ENCODE measurements around the gene LPIN3. TPM values are rescaled to one million over a fixed set of nuclear protein-coding genes. Genes with fewer than 3 reads are reported as not detected.
A peak's percentile ranks its signal among the peaks of the same experiment; 100 is the strongest.
"Not testable (repeated sequence)": the region's sequence is repeated elsewhere in the genome, so short reads cannot be mapped to it uniquely, and the experiment has no call there.

LPIN3 gene
- total RNA-seq, 2 experiments from 2014 or later, result 0.65 to 0.68 TPM

DNA sequence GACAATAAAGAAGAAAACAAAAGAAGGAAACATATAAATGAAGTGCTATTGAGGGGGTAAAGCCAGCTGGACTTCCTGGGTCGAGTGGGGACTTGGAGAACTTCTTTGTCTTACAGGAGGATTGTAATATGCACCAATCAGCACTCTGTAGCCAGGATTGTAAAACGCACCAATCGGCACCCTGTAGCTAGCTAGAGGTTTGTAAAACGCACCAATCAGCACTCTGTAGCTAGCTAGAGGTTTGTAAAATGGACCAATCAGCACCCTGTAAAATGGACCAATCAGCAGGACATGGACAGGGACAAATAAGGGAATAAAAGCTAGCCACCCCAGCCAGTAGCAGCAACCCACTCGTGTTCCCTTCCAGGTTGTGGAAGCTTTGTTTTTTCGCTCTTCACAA, 28.6 kb upstream of the LPIN3 start:
- POLR2A ChIA-PET, result interaction anchor here (1.0 kb wide), 1 partner anchor 17 kb away, joined by 3 read pairs; no protein-coding TSS in a partner anchor
- H3K4me1 Mint-ChIP-seq, result peaks cover 19% of the 10 kb centered on the region
- DNase-seq; H3K36me3 Mint-ChIP-seq (ENCODE audit: low read depth); H3K27me3 Mint-ChIP-seq; H3K27ac Mint-ChIP-seq; H3K4me3 Mint-ChIP-seq; H3K9me3 Mint-ChIP-seq: not testable (repeated sequence)
- CTCF ChIA-PET, result interaction anchor here (1.2 to 1.7 kb wide), 3 partner anchors 10 to 322 kb away, joined by 3 to 4 read pairs (median 3); no protein-coding TSS in a partner anchor

- ChIA-PET CTCF (interaction anchor here (0.6 kb wide), 1 partner anchor 681 kb away, joined by 4 read pairs; no protein-coding TSS in a partner anchor), POLR2A (no interaction called here)
- no peaks in the 10 kb centered on the region for H3K9me3 Mint-ChIP-seq
- DNase-seq, result no peak
- no peak overlapping the region for H3K4me3 Mint-ChIP-seq
- H3K27me3 Mint-ChIP-seq, result peaks cover 2% of the 10 kb centered on the region
- H3K36me3 Mint-ChIP-seq (ENCODE audit: low read depth), result no peaks in the 10 kb centered on the region
- peaks cover 28% of the 10 kb centered on the region for H3K4me1 Mint-ChIP-seq
- no peak overlapping the region for H3K27ac Mint-ChIP-seq
These were observed 26.2 kb upstream of the LPIN3 start for GRCh38 chr20:41314386-41314785.

DNA sequence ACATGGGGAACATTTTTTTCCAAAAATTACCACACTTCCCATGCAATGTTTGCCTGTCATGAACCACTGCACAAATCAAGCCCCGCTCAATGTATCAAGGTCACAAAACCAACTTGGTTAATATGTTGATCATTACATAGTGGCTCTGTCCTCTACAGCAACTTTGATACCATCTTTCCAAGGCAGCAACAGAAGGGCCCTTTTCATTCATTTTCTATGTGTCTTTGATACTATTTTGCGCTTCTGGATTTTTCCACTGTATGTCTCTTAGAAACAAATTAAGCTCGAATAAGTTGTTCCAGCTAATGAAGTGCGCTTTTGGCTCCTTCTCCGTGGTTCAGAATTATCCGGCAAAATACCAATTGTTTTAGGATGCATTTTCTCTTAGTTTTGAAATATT, 24.6 kb upstream of the LPIN3 start:
- H3K9me3 Mint-ChIP-seq, result no peaks in the 10 kb centered on the region
- DNase-seq, result no peak
- peak overlapping the region; percentile 78 for H3K4me3 Mint-ChIP-seq
- ChIA-PET CTCF (no interaction called here), POLR2A (interaction anchor here (1.8 kb wide), 1 partner anchor 14 kb away, joined by 4 read pairs; no protein-coding TSS in a partner anchor)
- peaks cover 28% of the 10 kb centered on the region for H3K4me1 Mint-ChIP-seq
- H3K27me3 Mint-ChIP-seq, result peaks cover 4% of the 10 kb centered on the region
- H3K36me3 Mint-ChIP-seq (ENCODE audit: low read depth), result no peaks in the 10 kb centered on the region
- H3K27ac Mint-ChIP-seq, result no peak overlapping the region

DNA sequence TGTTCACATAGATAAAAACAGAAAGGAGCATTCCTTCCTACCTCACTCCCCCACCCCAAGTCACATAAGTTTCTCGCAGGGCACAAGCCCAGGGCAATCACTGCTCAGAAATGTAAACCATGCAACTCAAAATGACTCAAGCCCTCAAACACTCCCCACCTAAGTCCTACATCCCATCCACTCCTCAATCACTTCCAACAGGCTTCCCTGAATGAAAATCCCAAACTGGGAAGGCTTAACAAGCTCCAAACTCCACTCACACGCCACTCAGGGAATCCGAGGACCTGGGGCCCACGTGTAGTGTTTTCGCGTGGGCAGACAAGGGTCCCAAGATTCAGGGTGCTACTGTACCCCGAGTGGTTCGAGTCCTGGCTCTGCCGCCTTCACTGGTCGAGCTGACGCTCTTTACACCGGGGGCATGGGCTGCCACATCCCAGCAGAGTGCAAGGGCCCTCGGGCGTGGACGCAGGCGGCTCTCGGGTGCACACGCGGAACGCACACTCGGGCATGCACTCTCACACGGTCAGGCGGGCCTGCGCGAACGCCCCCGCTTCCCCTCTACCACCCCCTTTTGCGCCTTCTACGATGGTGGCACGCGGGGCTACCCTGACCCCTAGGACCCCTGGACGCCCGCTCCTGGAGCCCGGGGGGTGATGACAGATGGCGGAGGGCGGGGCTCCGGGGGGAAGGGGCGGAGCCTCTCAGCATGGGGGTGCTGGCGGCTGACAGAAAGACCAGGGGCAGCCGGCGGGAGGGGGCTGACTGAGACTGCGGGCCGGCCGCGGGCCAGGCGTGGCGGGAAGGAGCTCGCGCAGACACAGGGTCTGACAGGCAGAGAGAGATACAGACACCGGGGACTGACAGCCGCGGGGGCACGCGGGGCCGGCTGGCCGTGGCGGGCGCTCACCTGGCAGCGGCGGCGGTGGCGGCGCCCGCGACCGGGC, 23.7 kb upstream of the LPIN3 start:
- peak overlapping the region; percentile 67 for H3K27ac Mint-ChIP-seq
- H3K4me1 Mint-ChIP-seq, result peaks cover 28% of the 10 kb centered on the region
- peak overlapping the region; percentile 78 for H3K4me3 Mint-ChIP-seq
- CTCF ChIA-PET, result no interaction called here
- H3K27me3 Mint-ChIP-seq, result peaks cover 4% of the 10 kb centered on the region
- POLR2A ChIA-PET, result interaction anchor here (1.8 kb wide), 1 partner anchor 13 kb away, joined by 4 read pairs; no protein-coding TSS in a partner anchor
- H3K36me3 Mint-ChIP-seq (ENCODE audit: low read depth), result no peaks in the 10 kb centered on the region
- no peaks in the 10 kb centered on the region for H3K9me3 Mint-ChIP-seq
- DNase-seq, result peak; percentile 79

GRCh38 chr20:41317546-41318270, 22.9 kb upstream of the LPIN3 start, which contains the start of gene ZHX3:
ZHX3 (minus strand) TSS chr20:41317731; CDS start chr20:41204916, 112,815 bp downstream.
- Mint-ChIP-seq H3K4me1 (peaks cover 28% of the 10 kb centered on the region), H3K27me3 (peaks cover 4% of the 10 kb centered on the region), H3K9me3 (no peaks in the 10 kb centered on the region), H3K27ac (peak within 1 kb of the TSS; percentile 67), H3K4me3 (peak within 1 kb of the TSS; percentile 78), H3K36me3 (ENCODE audit: low read depth) (no peaks in the 10 kb centered on the region)
- peak; percentile 96 for DNase-seq
- CTCF ChIA-PET, result no interaction called here
- POLR2A ChIA-PET, result interaction anchor here (1.8 kb wide), 1 partner anchor 12 kb away, joined by 4 read pairs; no protein-coding TSS in a partner anchor

- Mint-ChIP-seq H3K9me3 (no peaks in the 10 kb centered on the region), H3K4me1 (peaks cover 28% of the 10 kb centered on the region), H3K36me3 (ENCODE audit: low read depth) (no peaks in the 10 kb centered on the region), H3K27me3 (peaks cover 4% of the 10 kb centered on the region), H3K27ac (no peak overlapping the region), H3K4me3 (peak overlapping the region; percentile 59)
- CTCF ChIA-PET, result no interaction called here
- POLR2A ChIA-PET, result no interaction called here
- DNase-seq, result no peak
These were observed 22.4 kb upstream of the LPIN3 start for GRCh38 chr20:41318271-41318649.

GRCh38 chr20:41320441-41320840, 20.2 kb upstream of the LPIN3 start:
- Mint-ChIP-seq H3K27me3 (peaks cover 4% of the 10 kb centered on the region), H3K27ac (no peak overlapping the region), H3K4me1 (peaks cover 23% of the 10 kb centered on the region), H3K36me3 (ENCODE audit: low read depth) (no peaks in the 10 kb centered on the region), H3K9me3 (no peaks in the 10 kb centered on the region), H3K4me3 (no peak overlapping the region)
- ChIA-PET CTCF (no interaction called here), POLR2A (no interaction called here)
- DNase-seq, result no peak

GRCh38 chr20:41320976-41321375, 19.6 kb upstream of the LPIN3 start:
- H3K36me3 Mint-ChIP-seq (ENCODE audit: low read depth), result no peaks in the 10 kb centered on the region
- H3K27ac Mint-ChIP-seq, result no peak overlapping the region
- H3K4me1 Mint-ChIP-seq, result peaks cover 21% of the 10 kb centered on the region
- POLR2A ChIA-PET, result no interaction called here
- CTCF ChIA-PET, result no interaction called here
- no peaks in the 10 kb centered on the region for H3K9me3 Mint-ChIP-seq
- peaks cover 4% of the 10 kb centered on the region for H3K27me3 Mint-ChIP-seq
- H3K4me3 Mint-ChIP-seq, result no peak overlapping the region
- no peak for DNase-seq

DNA sequence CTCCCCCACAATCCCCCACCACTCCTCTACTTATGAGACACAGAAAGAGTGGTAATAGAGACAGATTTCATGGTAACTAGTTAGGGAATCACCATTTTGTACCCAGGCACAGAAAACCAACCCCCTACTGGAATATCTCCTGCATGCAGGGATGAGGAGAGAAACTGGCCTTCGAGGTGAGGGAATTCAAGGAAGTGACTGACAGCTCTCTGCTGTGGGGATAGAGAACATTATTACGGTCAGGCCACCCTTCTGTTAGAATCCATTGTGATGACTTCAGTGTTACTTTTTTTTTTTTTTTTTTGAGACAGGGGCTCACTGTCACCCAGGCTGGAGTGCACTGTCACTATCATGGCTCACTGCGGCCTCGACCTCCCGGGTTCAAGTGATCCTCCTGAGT, 13.4 kb upstream of the LPIN3 start:
- ChIA-PET CTCF (interaction anchor here (0.8 to 2.5 kb wide), 2 partner anchors 155 to 336 kb away, joined by 3 to 8 read pairs; no protein-coding TSS in a partner anchor), POLR2A (no interaction called here)
- H3K27ac Mint-ChIP-seq, result no peak overlapping the region
- H3K9me3 Mint-ChIP-seq, result no peaks in the 10 kb centered on the region
- no peaks in the 10 kb centered on the region for H3K36me3 Mint-ChIP-seq (ENCODE audit: low read depth)
- H3K27me3 Mint-ChIP-seq, result no peaks in the 10 kb centered on the region
- peaks cover 14% of the 10 kb centered on the region for H3K4me1 Mint-ChIP-seq
- no peak overlapping the region for H3K4me3 Mint-ChIP-seq
- DNase-seq, result no peak

GRCh38 chr20:41329435-41330342, 10.9 kb upstream of the LPIN3 start:
- DNase-seq, result peak; percentile 72
- Mint-ChIP-seq H3K27ac (peak overlapping the region; percentile 57), H3K27me3 (peaks cover 2% of the 10 kb centered on the region), H3K9me3 (no peaks in the 10 kb centered on the region), H3K4me1 (peaks cover 14% of the 10 kb centered on the region), H3K4me3 (no peak overlapping the region), H3K36me3 (ENCODE audit: low read depth) (no peaks in the 10 kb centered on the region)
- ChIA-PET POLR2A (interaction anchor here (0.8 to 1.5 kb wide), 3 partner anchors 13 to 289 kb away, joined by 3 to 4 read pairs (median 3); partner anchors contain the start of genes CHD6 and ZHX3), CTCF (interaction anchor here (0.6 to 2.5 kb wide), 6 partner anchors 8 to 339 kb away, joined by 3 to 9 read pairs (median 6); partner anchors contain the start of gene LPIN3)

GRCh38 chr20:41330343-41330720, 10.3 kb upstream of the LPIN3 start:
- DNase-seq, result no peak
- H3K9me3 Mint-ChIP-seq, result no peaks in the 10 kb centered on the region
- H3K4me3 Mint-ChIP-seq, result no peak overlapping the region
- POLR2A ChIA-PET, result interaction anchor here (1.5 kb wide), 1 partner anchor 13 kb away, joined by 4 read pairs; the partner anchor contains the start of gene ZHX3
- CTCF ChIA-PET, result interaction anchor here (0.7 to 1.4 kb wide), 3 partner anchors 9 to 195 kb away, joined by 3 to 9 read pairs (median 8); no protein-coding TSS in a partner anchor
- no peaks in the 10 kb centered on the region for H3K36me3 Mint-ChIP-seq (ENCODE audit: low read depth)
- peaks cover 14% of the 10 kb centered on the region for H3K4me1 Mint-ChIP-seq
- H3K27me3 Mint-ChIP-seq, result peaks cover 2% of the 10 kb centered on the region
- no peak overlapping the region for H3K27ac Mint-ChIP-seq

- H3K27ac Mint-ChIP-seq, result no peak overlapping the region
- ChIA-PET POLR2A (no interaction called here), CTCF (interaction anchor here (0.7 to 1.1 kb wide), 2 partner anchors 8 to 91 kb away, joined by 3 to 6 read pairs; no protein-coding TSS in a partner anchor)
- no peaks in the 10 kb centered on the region for H3K9me3 Mint-ChIP-seq
- peaks cover 14% of the 10 kb centered on the region for H3K4me1 Mint-ChIP-seq
- no peaks in the 10 kb centered on the region for H3K36me3 Mint-ChIP-seq (ENCODE audit: low read depth)
- no peak for DNase-seq
- H3K4me3 Mint-ChIP-seq, result no peak overlapping the region
- peaks cover 2% of the 10 kb centered on the region for H3K27me3 Mint-ChIP-seq
These were observed 9.7 kb upstream of the LPIN3 start for GRCh38 chr20:41330941-41331340.

Data from activated CD4-positive, alpha-beta memory T cell treated with anti-CD3 and anti-CD28 coated beads, Interleukin-2, amount 10 ng/mL, durations not matched to agents 7 days and 5 days (primary cell).